Mucosa of descending colon (tissue), 3 donors: ENCODE data around the gene MOGAT1. TPM values are rescaled to one million over a fixed set of nuclear protein-coding genes. Genes with fewer than 3 reads are reported as not detected.
A peak's percentile ranks its signal among the peaks of the same experiment; 100 is the strongest.

Experiments used
- ATAC-seq: fragments of 200-7000 bp; cut with Tn5 transposase; one replicate; pipeline ENCODE4 v1.9.1; 2020; ENCODE audit warnings: mild to moderate bottlenecking, moderate library complexity
- DNase-seq, 3 donors: peaks; one replicate each; pipeline ENCODE4 v3.0.0-alpha.2; 2020
- H3K36me3 ChIP-seq: fragments of 200-600 bp; one replicate; pipeline ENCODE4 v1.8.0; 2021; ENCODE audit warnings: low read depth, mild to moderate bottlenecking
- H3K4me1 ChIP-seq: fragments of 200-600 bp; one replicate; pipeline ENCODE4 v1.8.0; 2021; ENCODE audit warnings: low read depth, mild to moderate bottlenecking
- H3K4me3 ChIP-seq: fragments of 200-600 bp; one replicate; pipeline ENCODE4 v1.8.0; 2021; ENCODE audit warnings: mild to moderate bottlenecking
- H3K9me3 ChIP-seq: fragments of 200-600 bp; one replicate; pipeline ENCODE4 v1.8.0; 2021; ENCODE audit warnings: mild to moderate bottlenecking
- CTCF ChIP-seq: fragments of 200-600 bp; IDR thresholded peaks from one replicate; pipeline ENCODE4 v1.8.0; 2022; ENCODE audit warnings: antibody characterized with exemption, mild to moderate bottlenecking
- intact Hi-C, 2 donors: fragments of 100-400 bp; cut with DNase I in 1 of 2; cut with micrococcal nuclease in 1 of 2; formaldehyde crosslinking; loops; one replicate each; pipeline versions ENCODE4 v1.11.0 to v1.11.1; 2022; cut with DNase I, micrococcal nuclease
- total RNA-seq, 3 donors: library from RNA; stranded (reverse); fragmentation: NEBNext Ultra II Directional in 2 of 3; extraction: Animal tissue kit (Norgen Biotek cat#: 25700) in 2 of 3; gene quantifications; one replicate each; pipeline versions ENCODE4 v1.2.1 to v1.2.4, GENCODE V29; 2021 to 2023
- donor health status: DM: no; HTN: no; CAD: no; lungs with moderate emphysema.
- donor health status: DM: no; HTN: no; CAD: no.
- donor health status: DM: no; HTN: yes; CAD: no.

The MOGAT1 gene
- total RNA-seq, 3 donors from 2014 or later: 0.38 TPM; not detected in 2

GRCh38 chr2:222672068-222672401 lies 577 bp downstream of the MOGAT1 start:
- peak; percentile 6 for ATAC-seq

GRCh38 chr2:222673273-222673672 lies 1.8 kb downstream of the MOGAT1 start:
- Histone ChIP-seq H3K36me3 (no peaks in the 10 kb centered on the region), H3K9me3 (no peaks in the 10 kb centered on the region), H3K4me3 (no peak overlapping the region), H3K4me1 (peaks cover 2% of the 10 kb centered on the region)
- DNase-seq: no peak
- intact Hi-C loops: no loop called here
- TF ChIP-seq CTCF: no peak
- ATAC-seq: no peak

More at GRCh38 chr2:222672068-222672401, 577 bp downstream of the MOGAT1 start:
- H3K9me3 ChIP-seq: no peaks in the 10 kb centered on the region
- H3K4me3 ChIP-seq: no peak overlapping the region
- intact Hi-C loops: no loop called here
- H3K4me1 ChIP-seq: peaks cover 2% of the 10 kb centered on the region
- no peaks in the 10 kb centered on the region for H3K36me3 ChIP-seq
- no peak for TF ChIP-seq CTCF
- DNase-seq: no peak

DNA sequence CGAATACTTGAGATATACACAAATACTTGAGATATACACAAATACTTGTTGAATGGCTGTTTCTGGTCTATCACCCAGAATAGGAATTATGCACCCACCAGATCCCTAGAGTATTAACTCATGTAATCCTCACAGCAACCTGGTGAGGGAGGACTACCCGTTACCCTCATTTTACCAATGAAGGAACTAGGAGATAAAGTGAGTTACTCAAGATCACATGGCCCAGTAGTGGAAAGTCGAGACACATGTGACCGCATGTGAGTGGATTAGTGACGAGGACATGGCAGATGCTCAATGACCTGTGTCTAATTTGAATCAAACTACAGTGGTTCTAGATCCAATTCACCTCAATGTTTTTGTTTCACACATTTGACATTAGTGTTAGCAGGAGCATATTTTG lies 2.4 kb downstream of the MOGAT1 start:
- Histone ChIP-seq H3K4me3 (no peak overlapping the region), H3K9me3 (no peaks in the 10 kb centered on the region), H3K4me1 (peaks cover 2% of the 10 kb centered on the region), H3K36me3 (no peaks in the 10 kb centered on the region)
- DNase-seq (no peak), ATAC-seq (no peak)
- intact Hi-C loops: no loop called here
- no peak for TF ChIP-seq CTCF

- TF ChIP-seq CTCF: no peak
- Histone ChIP-seq H3K4me1 (no peaks in the 10 kb centered on the region), H3K9me3 (no peaks in the 10 kb centered on the region), H3K4me3 (no peak overlapping the region), H3K36me3 (no peaks in the 10 kb centered on the region)
- intact Hi-C loops: no loop called here
- ATAC-seq (no peak), DNase-seq (no peak)
Measured at GRCh38 chr2:222677981-222678380, 6.5 kb downstream of the MOGAT1 start.

- TF ChIP-seq CTCF: no peak
- intact Hi-C loops: no loop called here
- H3K4me1 ChIP-seq: no peaks in the 10 kb centered on the region
- no peaks in the 10 kb centered on the region for H3K36me3 ChIP-seq
- no peak for DNase-seq
- no peak for ATAC-seq
- no peaks in the 10 kb centered on the region for H3K9me3 ChIP-seq
- H3K4me3 ChIP-seq: no peak overlapping the region
Measured at GRCh38 chr2:222683805-222684204, 12.3 kb downstream of the MOGAT1 start.

DNA sequence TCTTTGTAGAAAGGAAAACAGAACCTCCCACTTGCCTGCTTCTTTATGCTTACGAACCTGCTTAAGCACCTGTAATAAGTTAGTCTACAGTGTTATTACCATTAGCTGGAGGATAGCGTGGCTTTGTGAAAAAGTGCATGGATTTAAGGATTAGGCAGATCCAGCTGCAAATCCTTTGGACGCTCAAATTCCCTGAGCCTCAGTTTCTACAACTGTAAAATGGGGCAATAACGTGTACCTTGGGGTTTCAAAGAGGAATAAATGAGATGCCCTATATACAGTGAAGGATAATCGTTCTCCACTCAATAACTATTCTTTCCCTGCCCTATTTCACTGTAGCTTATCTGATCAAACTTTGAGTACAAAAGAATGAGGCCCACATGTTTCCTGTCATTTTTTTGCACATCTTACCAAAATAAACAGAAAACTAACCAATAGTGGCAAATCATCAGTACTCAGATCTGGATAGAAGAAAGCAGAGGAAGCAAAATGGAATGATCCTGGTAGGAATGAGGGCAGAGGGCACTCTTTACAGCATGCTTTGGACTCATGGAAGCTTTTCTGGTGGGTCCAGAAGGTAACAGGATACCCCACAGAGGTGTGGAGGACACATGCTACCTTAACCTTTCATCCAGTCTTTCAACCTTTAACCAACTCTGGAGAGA lies 14.8 kb downstream of the MOGAT1 start:
- no peak for ATAC-seq
- H3K9me3 ChIP-seq: no peaks in the 10 kb centered on the region
- no peak for DNase-seq
- H3K4me3 ChIP-seq: no peak overlapping the region
- no peak for TF ChIP-seq CTCF
- H3K4me1 ChIP-seq: no peaks in the 10 kb centered on the region
- no peaks in the 10 kb centered on the region for H3K36me3 ChIP-seq
- intact Hi-C loops: no loop called here
